K562 (cell line): Measurements from ENCODE around the gene INTS6L. TPM values are rescaled to one million over a fixed set of nuclear protein-coding genes. Genes with fewer than 3 reads are reported as not detected.
A peak's percentile ranks its signal among the peaks of the same experiment; 100 is the strongest.

Source experiments
- ELF4 ChIP-seq: fragments of 450-650 bp; formaldehyde crosslinking; IDR thresholded peaks from 2 replicates; pipeline ENCODE4 v1.4.0; 2022; ENCODE audit warnings: missing genetic modification characterization
- ETV6 ChIP-seq, 3 experiments: fragments of 150-350 bp in 1 of 3; sonication (generic) in 1 of 3; formaldehyde crosslinking in 1 of 3; IDR thresholded peaks; 2 replicates each; pipeline versions ENCODE4 v1.6.1 to v1.8.0; 2014 to 2022; ENCODE audit warnings: borderline replicate concordance in 2 of 3, low read depth in 2 of 3, antibody characterized with exemption in 1 of 3, low read length in 1 of 3, mild to moderate bottlenecking in 1 of 3, missing genetic modification reagents in 1 of 3
- GABPB1 ChIP-seq: sonication (generic); formaldehyde crosslinking; IDR thresholded peaks from 2 replicates; pipeline ENCODE4 v1.8.0; 2022; ENCODE audit warnings: mild to moderate bottlenecking, missing genetic modification reagents
- HDAC8 ChIP-seq: fragments of 450-650 bp; IDR thresholded peaks from 2 replicates; pipeline ENCODE4 v1.6.1; 2016; ENCODE audit warnings: mild to moderate bottlenecking, missing genetic modification characterization, moderate library complexity, missing compliant biosample characterization
- KDM2B ChIP-seq: fragments of 250-450 bp; sonication (Bioruptor Pico); IDR thresholded peaks from 2 replicates; pipeline ENCODE4 v1.8.0; 2021; ENCODE audit warnings: mild to moderate bottlenecking, moderate library complexity
- LEF1 ChIP-seq: fragments of 450-650 bp; IDR thresholded peaks from 2 replicates; pipeline ENCODE4 v1.6.1; 2016; ENCODE audit warnings: mild to moderate bottlenecking
- NFXL1 ChIP-seq: fragments of 450-650 bp; formaldehyde crosslinking; IDR thresholded peaks from 2 replicates; pipeline ENCODE4 v1.4.0; 2021; ENCODE audit warnings: mild to moderate bottlenecking
- ZBTB7A ChIP-seq: IDR thresholded peaks from 2 replicates; pipeline ENCODE4 v1.6.1; 2011; ENCODE audit warnings: low read depth, mild to moderate bottlenecking, low read length, moderate library complexity, borderline replicate concordance; ENCODE audit not compliant: control insufficient read depth
- ZFP36 ChIP-seq: fragments of 150-350 bp; IDR thresholded peaks from 2 replicates; pipeline ENCODE4 v1.6.1; 2018; ENCODE audit warnings: low read length, low read depth; ENCODE audit not compliant: partially characterized antibody
- ZNF764 ChIP-seq: fragments of 250-450 bp; sonication (Bioruptor Pico); IDR thresholded peaks from 2 replicates; pipeline ENCODE4 v1.4.0; 2020; ENCODE audit warnings: low read depth, mild to moderate bottlenecking, moderate library complexity
- polyA plus RNA-seq, 8 experiments: library from polyadenylated mRNA; depleted of rRNA in 4 of 8; stranded (reverse) in 5 of 8; unstranded in 3 of 8; fragments of >200 nt; fragmentation: Nextera tagmentation in 2 of 8; fragmentation: Illumina TruSeq in 1 of 8; extraction: Ambion mirVana in 2 of 8; extraction: Trizol in 1 of 8; gene quantifications; 2 replicates each; pipeline versions ENCODE4 v1.2.1 to v1.2.3, GENCODE V29; 2011 to 2014; ENCODE audit warnings: inconsistent platforms in 1 of 8, missing spikeins in 1 of 8
- total RNA-seq, 7 experiments: library from RNA; depleted of rRNA in 6 of 7; stranded (reverse); fragments of >200 nt in 6 of 7; fragmentation: Illumina TruSeq in 2 of 7; extraction: Trizol in 2 of 7; gene quantifications; 2 replicates each; pipeline versions ENCODE4 v1.2.1 to v1.2.3, GENCODE V29; 2011 to 2021; ENCODE audit warnings: low replicate concordance in 1 of 7
- TF ChIP-seq, protein P1 (sequence below), 2 experiments: fragments of 450-650 bp; IDR thresholded peaks; 2 replicates each; pipeline ENCODE4 v1.6.1; 2018; ENCODE audit warnings: mild to moderate bottlenecking in 2 of 2, low read depth in 1 of 2; ENCODE audit not compliant: partially characterized antibody in 2 of 2
- TF ChIP-seq, protein P2 (sequence below): fragments of 250-450 bp; sonication (Bioruptor Pico); IDR thresholded peaks from 2 replicates; pipeline ENCODE4 v1.8.0; 2021; ENCODE audit warnings: mild to moderate bottlenecking, moderate library complexity
- TF ChIP-seq, protein P3 (sequence below): fragments of 250-450 bp; sonication (Bioruptor Pico); IDR thresholded peaks from 2 replicates; pipeline ENCODE4 v1.5.0; 2020; ENCODE audit warnings: mild to moderate bottlenecking
- TF ChIP-seq, protein P4 (sequence below): fragments of 250-450 bp; sonication (Bioruptor Pico); IDR thresholded peaks from 2 replicates; pipeline ENCODE4 v1.5.0; 2020; ENCODE audit warnings: mild to moderate bottlenecking, borderline replicate concordance
- TF ChIP-seq, protein P5 (sequence below): fragments of 250-450 bp; sonication (Bioruptor Pico); IDR thresholded peaks from 2 replicates; pipeline ENCODE4 v1.4.0; 2020; ENCODE audit warnings: mild to moderate bottlenecking, moderate library complexity

INTS6L gene
- total and polyA plus RNA-seq, 9 of the 15 experiments (the other 6 are each of a cell fraction or from before 2014, with no cell fraction given) = 6.1 to 44.9 (median 21.9) TPM

DNA sequence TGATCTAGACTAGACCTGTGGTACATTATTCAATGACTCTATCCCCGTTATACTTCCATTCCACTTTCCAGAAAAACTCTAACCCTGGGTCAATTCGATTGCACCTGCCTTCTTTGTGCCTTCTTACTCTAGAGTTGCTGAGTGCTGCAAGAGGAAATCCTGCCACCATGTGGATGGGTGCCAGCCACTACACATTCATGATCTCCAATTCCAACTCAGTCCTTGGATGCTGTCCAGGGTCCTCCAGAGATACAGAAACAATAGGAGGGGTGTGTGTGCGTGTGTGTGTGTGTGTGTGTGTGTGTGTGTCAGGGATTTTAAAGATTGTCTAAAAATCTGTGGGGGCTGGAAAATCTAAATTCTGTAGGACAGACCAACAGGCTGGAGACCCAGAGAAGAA is 42.9 kb upstream of the INTS6L start (continued):
- TF ChIP-seq, protein P1, sequence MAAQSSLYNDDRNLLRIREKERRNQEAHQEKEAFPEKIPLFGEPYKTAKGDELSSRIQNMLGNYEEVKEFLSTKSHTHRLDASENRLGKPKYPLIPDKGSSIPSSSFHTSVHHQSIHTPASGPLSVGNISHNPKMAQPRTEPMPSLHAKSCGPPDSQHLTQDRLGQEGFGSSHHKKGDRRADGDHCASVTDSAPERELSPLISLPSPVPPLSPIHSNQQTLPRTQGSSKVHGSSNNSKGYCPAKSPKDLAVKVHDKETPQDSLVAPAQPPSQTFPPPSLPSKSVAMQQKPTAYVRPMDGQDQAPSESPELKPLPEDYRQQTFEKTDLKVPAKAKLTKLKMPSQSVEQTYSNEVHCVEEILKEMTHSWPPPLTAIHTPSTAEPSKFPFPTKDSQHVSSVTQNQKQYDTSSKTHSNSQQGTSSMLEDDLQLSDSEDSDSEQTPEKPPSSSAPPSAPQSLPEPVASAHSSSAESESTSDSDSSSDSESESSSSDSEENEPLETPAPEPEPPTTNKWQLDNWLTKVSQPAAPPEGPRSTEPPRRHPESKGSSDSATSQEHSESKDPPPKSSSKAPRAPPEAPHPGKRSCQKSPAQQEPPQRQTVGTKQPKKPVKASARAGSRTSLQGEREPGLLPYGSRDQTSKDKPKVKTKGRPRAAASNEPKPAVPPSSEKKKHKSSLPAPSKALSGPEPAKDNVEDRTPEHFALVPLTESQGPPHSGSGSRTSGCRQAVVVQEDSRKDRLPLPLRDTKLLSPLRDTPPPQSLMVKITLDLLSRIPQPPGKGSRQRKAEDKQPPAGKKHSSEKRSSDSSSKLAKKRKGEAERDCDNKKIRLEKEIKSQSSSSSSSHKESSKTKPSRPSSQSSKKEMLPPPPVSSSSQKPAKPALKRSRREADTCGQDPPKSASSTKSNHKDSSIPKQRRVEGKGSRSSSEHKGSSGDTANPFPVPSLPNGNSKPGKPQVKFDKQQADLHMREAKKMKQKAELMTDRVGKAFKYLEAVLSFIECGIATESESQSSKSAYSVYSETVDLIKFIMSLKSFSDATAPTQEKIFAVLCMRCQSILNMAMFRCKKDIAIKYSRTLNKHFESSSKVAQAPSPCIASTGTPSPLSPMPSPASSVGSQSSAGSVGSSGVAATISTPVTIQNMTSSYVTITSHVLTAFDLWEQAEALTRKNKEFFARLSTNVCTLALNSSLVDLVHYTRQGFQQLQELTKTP (IDR thresholded peaks at IDR 0.05; ENCODE audit: low read depth in 1 of 2, partially characterized antibody in 2 of 2) = peak in 1 of 2 experiments; percentile 40
- TF ChIP-seq, protein P2, sequence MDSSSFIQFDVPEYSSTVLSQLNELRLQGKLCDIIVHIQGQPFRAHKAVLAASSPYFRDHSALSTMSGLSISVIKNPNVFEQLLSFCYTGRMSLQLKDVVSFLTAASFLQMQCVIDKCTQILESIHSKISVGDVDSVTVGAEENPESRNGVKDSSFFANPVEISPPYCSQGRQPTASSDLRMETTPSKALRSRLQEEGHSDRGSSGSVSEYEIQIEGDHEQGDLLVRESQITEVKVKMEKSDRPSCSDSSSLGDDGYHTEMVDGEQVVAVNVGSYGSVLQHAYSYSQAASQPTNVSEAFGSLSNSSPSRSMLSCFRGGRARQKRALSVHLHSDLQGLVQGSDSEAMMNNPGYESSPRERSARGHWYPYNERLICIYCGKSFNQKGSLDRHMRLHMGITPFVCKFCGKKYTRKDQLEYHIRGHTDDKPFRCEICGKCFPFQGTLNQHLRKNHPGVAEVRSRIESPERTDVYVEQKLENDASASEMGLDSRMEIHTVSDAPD (CRISPR knock-in tag) = no peak
- TF ChIP-seq KDM2B (CRISPR knock-in tag) = no peak
- no peak for TF ChIP-seq NFXL1
- no peak for TF ChIP-seq ELF4 (CRISPR knock-in tag)
- no peak for TF ChIP-seq GABPB1
- no peak for TF ChIP-seq ZBTB7A
- no peak for TF ChIP-seq ETV6 (IDR thresholded peaks at IDR 0.05; ENCODE audit: borderline replicate concordance in 1 of 2, low read depth in 2 of 2, low read length in 1 of 2)
- no peak for TF ChIP-seq ETV6 (CRISPR knock-in tag; IDR thresholded peaks at IDR 0.05; ENCODE audit: borderline replicate concordance)
- TF ChIP-seq ZFP36 = no peak
- TF ChIP-seq, protein P3, sequence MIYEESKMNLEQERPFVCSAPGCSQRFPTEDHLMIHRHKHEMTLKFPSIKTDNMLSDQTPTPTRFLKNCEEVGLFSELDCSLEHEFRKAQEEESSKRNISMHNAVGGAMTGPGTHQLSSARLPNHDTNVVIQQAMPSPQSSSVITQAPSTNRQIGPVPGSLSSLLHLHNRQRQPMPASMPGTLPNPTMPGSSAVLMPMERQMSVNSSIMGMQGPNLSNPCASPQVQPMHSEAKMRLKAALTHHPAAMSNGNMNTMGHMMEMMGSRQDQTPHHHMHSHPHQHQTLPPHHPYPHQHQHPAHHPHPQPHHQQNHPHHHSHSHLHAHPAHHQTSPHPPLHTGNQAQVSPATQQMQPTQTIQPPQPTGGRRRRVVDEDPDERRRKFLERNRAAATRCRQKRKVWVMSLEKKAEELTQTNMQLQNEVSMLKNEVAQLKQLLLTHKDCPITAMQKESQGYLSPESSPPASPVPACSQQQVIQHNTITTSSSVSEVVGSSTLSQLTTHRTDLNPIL (CRISPR knock-in tag) = no peak
- no peak for TF ChIP-seq HDAC8 (tag)
- TF ChIP-seq, protein P4, sequence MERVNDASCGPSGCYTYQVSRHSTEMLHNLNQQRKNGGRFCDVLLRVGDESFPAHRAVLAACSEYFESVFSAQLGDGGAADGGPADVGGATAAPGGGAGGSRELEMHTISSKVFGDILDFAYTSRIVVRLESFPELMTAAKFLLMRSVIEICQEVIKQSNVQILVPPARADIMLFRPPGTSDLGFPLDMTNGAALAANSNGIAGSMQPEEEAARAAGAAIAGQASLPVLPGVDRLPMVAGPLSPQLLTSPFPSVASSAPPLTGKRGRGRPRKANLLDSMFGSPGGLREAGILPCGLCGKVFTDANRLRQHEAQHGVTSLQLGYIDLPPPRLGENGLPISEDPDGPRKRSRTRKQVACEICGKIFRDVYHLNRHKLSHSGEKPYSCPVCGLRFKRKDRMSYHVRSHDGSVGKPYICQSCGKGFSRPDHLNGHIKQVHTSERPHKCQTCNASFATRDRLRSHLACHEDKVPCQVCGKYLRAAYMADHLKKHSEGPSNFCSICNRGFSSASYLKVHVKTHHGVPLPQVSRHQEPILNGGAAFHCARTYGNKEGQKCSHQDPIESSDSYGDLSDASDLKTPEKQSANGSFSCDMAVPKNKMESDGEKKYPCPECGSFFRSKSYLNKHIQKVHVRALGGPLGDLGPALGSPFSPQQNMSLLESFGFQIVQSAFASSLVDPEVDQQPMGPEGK (CRISPR knock-in tag) = no peak
- TF ChIP-seq, protein P5, sequence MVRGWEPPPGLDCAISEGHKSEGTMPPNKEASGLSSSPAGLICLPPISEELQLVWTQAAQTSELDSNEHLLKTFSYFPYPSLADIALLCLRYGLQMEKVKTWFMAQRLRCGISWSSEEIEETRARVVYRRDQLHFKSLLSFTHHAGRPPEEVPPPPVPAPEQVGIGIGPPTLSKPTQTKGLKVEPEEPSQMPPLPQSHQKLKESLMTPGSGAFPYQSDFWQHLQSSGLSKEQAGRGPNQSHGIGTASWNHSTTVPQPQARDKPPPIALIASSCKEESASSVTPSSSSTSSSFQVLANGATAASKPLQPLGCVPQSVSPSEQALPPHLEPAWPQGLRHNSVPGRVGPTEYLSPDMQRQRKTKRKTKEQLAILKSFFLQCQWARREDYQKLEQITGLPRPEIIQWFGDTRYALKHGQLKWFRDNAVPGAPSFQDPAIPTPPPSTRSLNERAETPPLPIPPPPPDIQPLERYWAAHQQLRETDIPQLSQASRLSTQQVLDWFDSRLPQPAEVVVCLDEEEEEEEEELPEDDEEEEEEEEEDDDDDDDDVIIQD (CRISPR knock-in tag) = no peak
- TF ChIP-seq LEF1 = no peak
- no peak for TF ChIP-seq ZNF764
